A549 (cell line): ENCODE measurements around the gene SMAP1. TPM values are rescaled to one million over a fixed set of nuclear protein-coding genes. Genes with fewer than 3 reads are reported as not detected.

Experiments
- ATAC-seq, 2 experiments: fragments of 200-7000 bp in 1 of 2; fragments of >200 bp in 1 of 2; cut with Nextera tagmentation in 1 of 2; cut with Tn5 transposase in 1 of 2; 3 replicates each; pipeline versions ENCODE4 v1.8.0 to v1.9.1; 2018 to 2020; ENCODE audit warnings: mild to moderate bottlenecking in 1 of 2, moderate library complexity in 1 of 2
- CTCF ChIA-PET: fragments of 300-600 bp; sonication (Branson Sonifier 250); formaldehyde crosslinking; extraction: SDS; loops from one replicate; lab custom pipeline; 2021; ENCODE audit warnings: antibody characterized with exemption, inconsistent platforms; lab: Yijun Ruan, JAX
- POLR2A ChIA-PET: fragments of 350-600 bp; formaldehyde crosslinking; extraction: SDS; loops from one replicate; lab custom pipeline; 2021; ENCODE audit warnings: antibody characterized with exemption, inconsistent platforms; lab: Yijun Ruan, JAX
- DNase-seq, 2 experiments: peaks; one replicate each; pipeline versions ENCODE4 v3.0.0 to v3.0.0-alpha.2; 2011 to 2016; ENCODE audit warnings: low read depth in 1 of 2, low spot score in 1 of 2
- FAIRE-seq: peaks from 2 replicates; lab custom pipeline; 2011; peaks lifted over from hg19 to GRCh38; lab: Jason Lieb, UNC
- H3K27ac ChIP-seq, 2 experiments: fragments of >200 bp; sonication (Bioruptor Twin); formaldehyde crosslinking; 3 replicates each; pipeline ENCODE4 v1.5.1; 2016 to 2017
- H3K4me1 ChIP-seq: fragments of >200 bp; sonication (Bioruptor Twin); formaldehyde crosslinking; 3 replicates; pipeline ENCODE4 v1.6.1; 2016
- H3K4me2 ChIP-seq: fragments of >200 bp; sonication (Bioruptor Twin); formaldehyde crosslinking; 3 replicates; pipeline ENCODE4 v1.6.1; 2016
- H3K4me3 ChIP-seq: fragments of >200 bp; sonication (Bioruptor Twin); formaldehyde crosslinking; 3 replicates; pipeline ENCODE4 v1.5.1; 2016
- H3K9me3 ChIP-seq: fragments of >200 bp; sonication (Bioruptor Twin); formaldehyde crosslinking; 3 replicates; pipeline ENCODE4 v1.6.1; 2016
- CEBPB ChIP-seq, 2 experiments: fragments of >200 bp in 1 of 2; sonication (Bioruptor Twin) in 1 of 2; formaldehyde crosslinking in 1 of 2; IDR thresholded peaks; 2 replicates each; pipeline ENCODE4 v1.6.1; 2012 to 2016
- CHD2 ChIP-seq: fragments of 150-350 bp; IDR thresholded peaks from 2 replicates; pipeline ENCODE4 v1.6.1; 2014; ENCODE audit warnings: low read length; ENCODE audit not compliant: partially characterized antibody
- EHF ChIP-seq: fragments of 250-450 bp; sonication (Bioruptor Pico); IDR thresholded peaks from 2 replicates; pipeline ENCODE4 v1.5.0; 2020; ENCODE audit warnings: mild to moderate bottlenecking
- ESRRA ChIP-seq: fragments of 150-350 bp; IDR thresholded peaks from 2 replicates; pipeline ENCODE4 v1.6.1; 2014; ENCODE audit warnings: mild to moderate bottlenecking, low read length, borderline replicate concordance
- FOXS1 ChIP-seq: fragments of 250-450 bp; sonication (Bioruptor Pico); IDR thresholded peaks from 2 replicates; pipeline ENCODE4 v1.5.0; 2020; ENCODE audit warnings: mild to moderate bottlenecking, moderate library complexity
- HDAC2 ChIP-seq: fragments of 200-600 bp; sonication (generic); IDR thresholded peaks from 2 replicates; pipeline ENCODE4 v1.6.1; 2016
- HES2 ChIP-seq: fragments of >200 bp; sonication (Bioruptor Twin); formaldehyde crosslinking; IDR thresholded peaks from 2 replicates; pipeline ENCODE4 v1.6.1; 2016
- HMGXB4 ChIP-seq: fragments of 250-450 bp; sonication (Bioruptor Pico); IDR thresholded peaks from 2 replicates; pipeline ENCODE4 v1.5.0; 2021; ENCODE audit warnings: mild to moderate bottlenecking, moderate library complexity, borderline replicate concordance
- HOXA7 ChIP-seq: fragments of 250-450 bp; sonication (Bioruptor Pico); IDR thresholded peaks from 2 replicates; pipeline ENCODE4 v1.5.0; 2020; ENCODE audit warnings: mild to moderate bottlenecking, moderate library complexity
- HOXB13 ChIP-seq: fragments of 250-450 bp; sonication (Bioruptor Pico); IDR thresholded peaks from 2 replicates; pipeline ENCODE4 v1.5.0; 2020; ENCODE audit warnings: low read depth, mild to moderate bottlenecking, moderate library complexity
- JUN ChIP-seq, 2 experiments: fragments of >200 bp; sonication (Bioruptor Twin); formaldehyde crosslinking; IDR thresholded peaks; 2 replicates in 1 of 2; 3 replicates in 1 of 2; pipeline ENCODE4 v1.6.1; 2016 to 2017
- PBX3 ChIP-seq: IDR thresholded peaks from 2 replicates; pipeline ENCODE4 v1.6.1; 2012
- RAD21 ChIP-seq, 2 experiments: fragments of >200 bp in 1 of 2; sonication (Bioruptor Twin) in 1 of 2; formaldehyde crosslinking in 1 of 2; IDR thresholded peaks in 1 of 2; conservative IDR thresholded peaks in 1 of 2; 2 replicates in 1 of 2; 3 replicates in 1 of 2; pipeline ENCODE4 v1.6.1; 2012 to 2018; ENCODE audit warnings: inconsistent platforms in 1 of 2
- RCOR1 ChIP-seq: fragments of 150-350 bp; IDR thresholded peaks from 2 replicates; pipeline ENCODE4 v1.6.1; 2014; ENCODE audit warnings: antibody characterized with exemption, low read length, low read depth
- RNF2 ChIP-seq: fragments of 200-600 bp; sonication (generic); IDR thresholded peaks from 2 replicates; pipeline ENCODE4 v1.6.1; 2016; ENCODE audit warnings: low read depth, mild to moderate bottlenecking, antibody characterized with exemption, moderate library complexity, borderline replicate concordance
- SMC3 ChIP-seq: fragments of >200 bp; sonication (Bioruptor Twin); formaldehyde crosslinking; IDR thresholded peaks from 3 replicates; pipeline ENCODE4 v1.6.1; 2018; ENCODE audit warnings: inconsistent platforms
- TFCP2L1 ChIP-seq: fragments of 250-450 bp; sonication (Bioruptor Pico); IDR thresholded peaks from 2 replicates; pipeline ENCODE4 v1.5.0; 2021; ENCODE audit warnings: mild to moderate bottlenecking
- USF2 ChIP-seq: fragments of 450-650 bp; IDR thresholded peaks from 2 replicates; pipeline ENCODE4 v1.6.1; 2014; ENCODE audit warnings: antibody characterized with exemption
- WGBS: methylation state at CpG from one replicate; pipeline ENCODE4 v1.1.6; 2017; ENCODE audit errors: missing lambda C conversion rate; 5-methylcytosine and 5-hydroxymethylcytosine counted together
- polyA plus RNA-seq, 4 experiments: library from polyadenylated mRNA; depleted of rRNA in 3 of 4; stranded (reverse); fragments of >200 nt; fragmentation: RNase III in 1 of 4; extraction: RNeasy Plus Mini Kit Qiagen cat#74134 plus additional on column Dnase treatment in 1 of 4; gene quantifications; 2 replicates in 3 of 4; 3 replicates in 1 of 4; pipeline ENCODE4 v1.2.3, GENCODE V29; 2011 to 2017
- TF ChIP-seq, protein P1 (sequence below): fragments of >200 bp; sonication (Bioruptor Twin); formaldehyde crosslinking; IDR thresholded peaks from 3 replicates; pipeline ENCODE4 v1.5.1; 2016

SMAP1 gene
- polyA plus RNA-seq, 2 of the 4 experiments (the other 2 are of a cell fraction): 15.6 to 27.8 TPM

DNA sequence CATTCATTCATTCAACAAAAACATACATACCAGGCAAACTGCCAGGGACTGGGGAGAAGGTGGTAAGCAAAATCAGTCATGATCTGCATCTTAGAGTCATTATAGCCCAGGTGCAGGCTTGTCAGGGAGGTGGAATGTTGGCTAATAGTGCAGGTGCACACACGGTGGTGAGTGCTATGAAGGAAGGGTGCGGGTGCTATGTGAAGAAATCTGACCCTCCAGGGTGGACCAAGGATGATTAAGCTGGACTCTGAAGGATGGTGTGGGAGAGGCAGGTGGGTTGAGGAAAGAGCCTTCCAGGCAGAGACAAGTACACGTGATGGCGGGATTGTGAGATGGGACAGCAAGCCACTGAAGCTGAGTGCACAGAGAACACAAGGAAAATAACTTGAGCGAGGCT is 211.8 kb downstream of the SMAP1 start:
- no peak overlapping the region for H3K4me2 ChIP-seq
- no peak for DNase-seq
- TF ChIP-seq FOXS1 (no peak), USF2 (no peak), RNF2 (no peak), CEBPB (IDR thresholded peaks at IDR 0.05) (no peak), TFCP2L1 (CRISPR knock-in tag) (no peak), EHF (CRISPR knock-in tag) (no peak), JUN (IDR thresholded peaks at IDR 0.05) (no peak), HDAC2 (no peak), ESRRA (no peak), PBX3 (no peak), HOXB13 (CRISPR knock-in tag) (no peak), HES2 (no peak), HMGXB4 (CRISPR knock-in tag) (no peak), HOXA7 (CRISPR knock-in tag) (no peak), SMC3 (no peak)
- TF ChIP-seq, protein P1, sequence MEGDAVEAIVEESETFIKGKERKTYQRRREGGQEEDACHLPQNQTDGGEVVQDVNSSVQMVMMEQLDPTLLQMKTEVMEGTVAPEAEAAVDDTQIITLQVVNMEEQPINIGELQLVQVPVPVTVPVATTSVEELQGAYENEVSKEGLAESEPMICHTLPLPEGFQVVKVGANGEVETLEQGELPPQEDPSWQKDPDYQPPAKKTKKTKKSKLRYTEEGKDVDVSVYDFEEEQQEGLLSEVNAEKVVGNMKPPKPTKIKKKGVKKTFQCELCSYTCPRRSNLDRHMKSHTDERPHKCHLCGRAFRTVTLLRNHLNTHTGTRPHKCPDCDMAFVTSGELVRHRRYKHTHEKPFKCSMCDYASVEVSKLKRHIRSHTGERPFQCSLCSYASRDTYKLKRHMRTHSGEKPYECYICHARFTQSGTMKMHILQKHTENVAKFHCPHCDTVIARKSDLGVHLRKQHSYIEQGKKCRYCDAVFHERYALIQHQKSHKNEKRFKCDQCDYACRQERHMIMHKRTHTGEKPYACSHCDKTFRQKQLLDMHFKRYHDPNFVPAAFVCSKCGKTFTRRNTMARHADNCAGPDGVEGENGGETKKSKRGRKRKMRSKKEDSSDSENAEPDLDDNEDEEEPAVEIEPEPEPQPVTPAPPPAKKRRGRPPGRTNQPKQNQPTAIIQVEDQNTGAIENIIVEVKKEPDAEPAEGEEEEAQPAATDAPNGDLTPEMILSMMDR: no peak
- no peak overlapping the region for H3K4me3 ChIP-seq
- POLR2A ChIA-PET: no interaction called here
- ATAC-seq: no peak
- WGBS: 36% methylated on average over 5 of the region's 5 CpGs
- no peaks in the 10 kb centered on the region for H3K4me1 ChIP-seq
- no peak overlapping the region for H3K27ac ChIP-seq
- 0 out of 3 replicates have a peak, but pooled peaks cover 3% of the 10 kb centered on the region for H3K9me3 ChIP-seq
- no peak for FAIRE-seq
- CTCF ChIA-PET: no interaction called here

GRCh38 chr6:70884074-70884983 is 216.6 kb downstream of the SMAP1 start:
- CTCF ChIA-PET: interaction anchor here (0.5 to 5.0 kb wide), 32 partner anchors 8 to 663 kb away, joined by 3 to 36 read pairs (median 4); no protein-coding TSS in a partner anchor
- Histone ChIP-seq H3K4me3 (no peak overlapping the region), H3K4me1 (no peaks in the 10 kb centered on the region), H3K9me3 (no peaks in the 10 kb centered on the region), H3K27ac (no peak overlapping the region), H3K4me2 (peak overlapping the region; percentile 57; the same call in 2 of the 3 replicates)
- ATAC-seq (peak; percentile 91 to 98), FAIRE-seq (no peak), DNase-seq (peak; percentile 49 to 57)
- WGBS: 47% methylated on average over 13 of the region's 17 CpGs
- POLR2A ChIA-PET: no interaction called here
- no peak for TF ChIP-seq RCOR1
- TF ChIP-seq SMC3: peak; percentile 78
- TF ChIP-seq EHF (CRISPR knock-in tag): no peak
- TF ChIP-seq RAD21 (conservative IDR thresholded peaks at IDR 0.05 in 1 of 2, IDR thresholded peaks at IDR 0.05 in 1 of 2): peak; percentile 74 to 75
- TF ChIP-seq RNF2: no peak
- no peak for TF ChIP-seq CHD2
- TF ChIP-seq, protein P1: peak; percentile 72
- no peak for TF ChIP-seq HMGXB4 (CRISPR knock-in tag)
